ENCODE results near the gene WDR6. TPM values are rescaled to one million over a fixed set of nuclear protein-coding genes. Genes with fewer than 3 reads are reported as not detected.

Gene WDR6
- total and polyA plus RNA-seq, 9 of the 15 experiments (the other 6 are each of a cell fraction or from before 2014, with no cell fraction given), result 8.9 to 90.6 (median 44.7) TPM

DNA sequence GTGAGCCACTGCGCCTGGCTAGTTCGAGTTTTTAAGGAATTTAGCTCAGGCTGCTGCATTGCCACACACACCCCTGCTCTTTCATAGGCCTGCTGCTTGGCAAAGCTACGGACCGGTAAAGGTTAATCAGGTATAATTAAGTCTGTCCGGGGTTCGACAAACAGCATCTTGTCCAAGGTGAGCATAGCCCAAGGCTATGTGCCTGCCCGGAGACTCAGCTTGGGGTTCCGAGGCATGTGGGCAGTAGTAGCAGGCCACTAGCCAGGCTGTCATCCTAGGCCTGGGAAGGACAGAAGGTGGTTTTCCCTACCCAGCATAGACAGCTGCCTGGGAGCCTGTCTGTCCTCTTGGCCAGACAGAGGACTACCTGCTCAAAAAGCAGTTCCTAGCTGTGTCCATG is 10.6 kb upstream of the WDR6 start:
- DNase-seq (ENCODE audit: extremely low read depth in 1 of 4, low spot score in 3 of 4), result no peak

DNA sequence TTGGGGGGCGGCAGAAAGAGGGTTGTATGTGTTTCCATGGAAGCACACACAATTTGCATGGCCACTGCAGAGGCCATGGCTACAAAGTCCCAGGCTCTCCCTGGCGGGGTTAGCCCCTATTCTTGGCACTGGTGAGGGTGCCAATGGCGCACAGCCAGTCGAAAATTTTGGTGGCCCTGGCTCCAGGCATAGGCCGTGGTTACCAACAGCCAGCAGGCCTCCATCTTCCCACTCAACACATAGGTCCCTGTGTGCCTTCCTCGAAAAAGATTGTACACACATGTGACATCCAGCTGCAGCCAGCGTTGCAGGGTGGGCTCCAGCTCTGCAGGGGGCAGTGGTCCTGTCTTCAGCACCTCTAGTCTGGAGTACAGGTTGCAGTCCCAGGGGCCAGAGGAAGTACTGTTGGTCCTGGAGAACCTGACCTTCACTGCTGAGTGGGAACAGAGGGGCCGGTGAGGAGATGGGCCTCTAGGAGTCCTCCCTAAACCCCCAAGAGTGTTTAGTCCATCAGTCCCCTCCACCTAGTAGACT is 10.0 kb upstream of the WDR6 start:
- DNase-seq (ENCODE audit: extremely low read depth in 1 of 4, low spot score in 3 of 4) (peak in 1 of 4 experiments; percentile 20), FAIRE-seq (no peak), ATAC-seq (peak; percentile 77)
- no peaks in the 10 kb centered on the region for H3K79me2 ChIP-seq (ENCODE audit: control insufficient read depth, insufficient read depth, low read length)
- peaks cover 0 to 10% of the 10 kb centered on the region in 2 experiments; a peak in 2 of 5 replicates for H3K4me1 ChIP-seq (replicated peaks in 1 of 2; ENCODE audit: control insufficient read depth in 2 of 2, insufficient read depth in 2 of 2, low read length in 2 of 2)
- no peak overlapping the region for H3K4me2 ChIP-seq (ENCODE audit: insufficient read depth, low read length)
- ChIA-PET POLR2A (interaction anchor here (0.6 to 1.5 kb wide), 3 partner anchors 9 to 30 kb away, joined by 3 to 5 read pairs (median 5); partner anchors contain the start of gene WDR6), CTCF (ENCODE audit: low intra/inter-chr PET ratio) (no interaction called here)
- no peak overlapping the region for H2AFZ ChIP-seq (ENCODE audit: low read depth, low read length)
- intact Hi-C loops (cut with micrococcal nuclease) (no loop called here), in situ Hi-C loops (cut with MboI) (no loop called here)
- H3K27me3 ChIP-seq (ENCODE audit: control insufficient read depth in 2 of 2, insufficient read depth in 2 of 2, low read length in 2 of 2), result no peaks in the 10 kb centered on the region
- H3K9ac ChIP-seq (ENCODE audit: insufficient read depth in 1 of 2, low read depth in 2 of 2, low read length in 2 of 2), result peak overlapping the region in 1 of 2 experiments; percentile 40; a peak in 1 of 4 replicates
- H3K9me1 ChIP-seq (ENCODE audit: control insufficient read depth, insufficient read depth, low read length), result no peaks in the 10 kb centered on the region
- no peak overlapping the region for H3K4me3 ChIP-seq
- BruUV-seq (replicated peaks), result no TSS peak
- H3K9me3 ChIP-seq (replicated peaks; ENCODE audit: control insufficient read depth, insufficient read depth, low read depth, low read length), result no peaks in the 10 kb centered on the region
- no peak overlapping the region for H3K27ac ChIP-seq (ENCODE audit: extremely low read depth, low read depth, low read length)
- 38% methylated on average over 7 of the region's 8 CpGs for WGBS (ENCODE audit: insufficient coverage, low coverage, missing lambda C conversion rate)
- no peaks in the 10 kb centered on the region for H4K20me1 ChIP-seq (replicated peaks; ENCODE audit: control insufficient read depth, insufficient read depth, low read length)
- TF ChIP-seq, protein P1, sequence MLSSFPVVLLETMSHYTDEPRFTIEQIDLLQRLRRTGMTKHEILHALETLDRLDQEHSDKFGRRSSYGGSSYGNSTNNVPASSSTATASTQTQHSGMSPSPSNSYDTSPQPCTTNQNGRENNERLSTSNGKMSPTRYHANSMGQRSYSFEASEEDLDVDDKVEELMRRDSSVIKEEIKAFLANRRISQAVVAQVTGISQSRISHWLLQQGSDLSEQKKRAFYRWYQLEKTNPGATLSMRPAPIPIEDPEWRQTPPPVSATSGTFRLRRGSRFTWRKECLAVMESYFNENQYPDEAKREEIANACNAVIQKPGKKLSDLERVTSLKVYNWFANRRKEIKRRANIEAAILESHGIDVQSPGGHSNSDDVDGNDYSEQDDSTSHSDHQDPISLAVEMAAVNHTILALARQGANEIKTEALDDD (IDR thresholded peaks at IDR 0.05), result no peak
- TF ChIP-seq, protein P2, sequence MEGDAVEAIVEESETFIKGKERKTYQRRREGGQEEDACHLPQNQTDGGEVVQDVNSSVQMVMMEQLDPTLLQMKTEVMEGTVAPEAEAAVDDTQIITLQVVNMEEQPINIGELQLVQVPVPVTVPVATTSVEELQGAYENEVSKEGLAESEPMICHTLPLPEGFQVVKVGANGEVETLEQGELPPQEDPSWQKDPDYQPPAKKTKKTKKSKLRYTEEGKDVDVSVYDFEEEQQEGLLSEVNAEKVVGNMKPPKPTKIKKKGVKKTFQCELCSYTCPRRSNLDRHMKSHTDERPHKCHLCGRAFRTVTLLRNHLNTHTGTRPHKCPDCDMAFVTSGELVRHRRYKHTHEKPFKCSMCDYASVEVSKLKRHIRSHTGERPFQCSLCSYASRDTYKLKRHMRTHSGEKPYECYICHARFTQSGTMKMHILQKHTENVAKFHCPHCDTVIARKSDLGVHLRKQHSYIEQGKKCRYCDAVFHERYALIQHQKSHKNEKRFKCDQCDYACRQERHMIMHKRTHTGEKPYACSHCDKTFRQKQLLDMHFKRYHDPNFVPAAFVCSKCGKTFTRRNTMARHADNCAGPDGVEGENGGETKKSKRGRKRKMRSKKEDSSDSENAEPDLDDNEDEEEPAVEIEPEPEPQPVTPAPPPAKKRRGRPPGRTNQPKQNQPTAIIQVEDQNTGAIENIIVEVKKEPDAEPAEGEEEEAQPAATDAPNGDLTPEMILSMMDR (IDR thresholded peaks at IDR 0.05 in 2 of 3, conservative IDR thresholded peaks at IDR 0.05 in 1 of 3; ENCODE audit: insufficient read depth in 2 of 3, low read depth in 1 of 3, low read length in 3 of 3), result peak in 2 of 3 experiments; percentile 20 to 40; a peak in 2 of 6 replicates
- H3K36me3 ChIP-seq (ENCODE audit: control insufficient read depth, insufficient read depth, low read length), result no peaks in the 10 kb centered on the region

More for the DNA sequence above, 10.6 kb upstream of the WDR6 start:
- Histone ChIP-seq H4K20me1 (replicated peaks; ENCODE audit: control insufficient read depth, insufficient read depth, low read length) (no peaks in the 10 kb centered on the region), H3K9ac (ENCODE audit: insufficient read depth in 1 of 2, low read depth in 2 of 2, low read length in 2 of 2) (no peak overlapping the region), H3K79me2 (ENCODE audit: control insufficient read depth, insufficient read depth, low read length) (no peaks in the 10 kb centered on the region), H3K27me3 (ENCODE audit: control insufficient read depth in 2 of 2, insufficient read depth in 2 of 2, low read length in 2 of 2) (no peaks in the 10 kb centered on the region), H2AFZ (ENCODE audit: low read depth, low read length) (no peak overlapping the region), H3K27ac (ENCODE audit: extremely low read depth, low read depth, low read length) (no peak overlapping the region), H3K9me3 (replicated peaks; ENCODE audit: control insufficient read depth, insufficient read depth, low read depth, low read length) (no peaks in the 10 kb centered on the region), H3K4me2 (ENCODE audit: insufficient read depth, low read length) (no peak overlapping the region), H3K36me3 (ENCODE audit: control insufficient read depth, insufficient read depth, low read length) (no peaks in the 10 kb centered on the region), H3K4me3 (no peak overlapping the region), H3K4me1 (replicated peaks in 1 of 2; ENCODE audit: control insufficient read depth in 2 of 2, insufficient read depth in 2 of 2, low read length in 2 of 2) (peaks cover 0 to 10% of the 10 kb centered on the region in 2 experiments; a peak in 2 of 5 replicates), H3K9me1 (ENCODE audit: control insufficient read depth, insufficient read depth, low read length) (no peaks in the 10 kb centered on the region)
- 77% methylated on average over 8 of the region's 8 CpGs for WGBS (ENCODE audit: insufficient coverage, low coverage, missing lambda C conversion rate)
- no peak for FAIRE-seq
- in situ Hi-C loops (cut with MboI), result no loop called here
- BruUV-seq (replicated peaks), result no TSS peak
- TF ChIP-seq NR1H2 (CRISPR knock-in tag; IDR thresholded peaks at IDR 0.05) (no peak), HDAC2 (IDR thresholded peaks at IDR 0.05) (no peak), NFYB (IDR thresholded peaks at IDR 0.05; ENCODE audit: extremely low read depth, insufficient read length) (no peak), NCOA4 (IDR thresholded peaks at IDR 0.05; ENCODE audit: partially characterized antibody) (no peak), ZNF282 (CRISPR knock-in tag; IDR thresholded peaks at IDR 0.05) (no peak)
- ATAC-seq, result no peak
- intact Hi-C loops (cut with micrococcal nuclease), result no loop called here
- ChIA-PET CTCF (ENCODE audit: low intra/inter-chr PET ratio) (no interaction called here), POLR2A (interaction anchor here (0.6 to 1.8 kb wide), 3 partner anchors 11 to 31 kb away, joined by 3 to 5 read pairs (median 5); partner anchors contain the start of gene WDR6)
